Glomerular visceral epithelial cell (primary cell): ENCODE data around the gene MTG1.

ENCODE experiments used
- DNase-seq: peaks from one replicate; pipeline ENCODE4 v3.0.0-alpha.2; 2016; ENCODE audit errors: extremely low spot score

Gene MTG1

DNA sequence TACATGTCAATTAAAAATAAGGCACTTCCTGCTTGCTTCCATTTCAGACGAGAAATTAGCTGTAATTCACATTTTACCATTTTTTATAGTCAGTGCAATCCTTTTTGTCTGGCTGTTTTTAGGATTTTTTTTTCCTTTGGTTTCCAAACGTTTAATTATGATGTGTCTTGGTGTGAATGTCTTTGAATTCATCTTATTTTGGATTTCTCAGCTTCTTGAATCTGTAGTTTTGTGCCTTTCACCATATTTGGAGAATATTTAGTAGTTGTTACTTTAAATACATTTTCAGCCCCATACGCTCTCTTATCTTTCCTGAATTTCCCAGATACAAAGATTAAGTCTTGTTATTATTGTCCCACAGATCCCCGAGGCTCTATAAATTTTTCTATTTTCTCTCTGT lies 57.4 kb downstream of the MTG1 start:
- DNase-seq, result no peak

DNA sequence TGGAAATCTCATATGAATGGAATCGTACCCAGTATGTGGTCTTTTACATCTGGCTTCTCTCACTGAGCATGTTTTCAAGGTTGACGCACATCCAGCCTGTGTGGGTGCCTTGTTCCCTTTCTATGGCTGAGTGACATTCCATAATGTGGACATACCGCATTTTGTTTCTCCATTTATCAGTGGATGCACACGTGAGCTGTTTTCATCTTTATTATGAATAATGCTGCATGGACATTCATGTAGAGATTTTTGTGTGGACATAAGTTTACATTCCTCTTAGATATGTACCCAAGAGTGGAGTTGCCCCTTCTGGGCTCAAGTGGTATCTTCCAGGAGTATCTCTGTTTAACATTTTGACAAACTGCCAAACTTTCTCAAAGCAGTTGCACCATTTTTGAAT lies 58.5 kb downstream of the MTG1 start:
- DNase-seq, result no peak

DNA sequence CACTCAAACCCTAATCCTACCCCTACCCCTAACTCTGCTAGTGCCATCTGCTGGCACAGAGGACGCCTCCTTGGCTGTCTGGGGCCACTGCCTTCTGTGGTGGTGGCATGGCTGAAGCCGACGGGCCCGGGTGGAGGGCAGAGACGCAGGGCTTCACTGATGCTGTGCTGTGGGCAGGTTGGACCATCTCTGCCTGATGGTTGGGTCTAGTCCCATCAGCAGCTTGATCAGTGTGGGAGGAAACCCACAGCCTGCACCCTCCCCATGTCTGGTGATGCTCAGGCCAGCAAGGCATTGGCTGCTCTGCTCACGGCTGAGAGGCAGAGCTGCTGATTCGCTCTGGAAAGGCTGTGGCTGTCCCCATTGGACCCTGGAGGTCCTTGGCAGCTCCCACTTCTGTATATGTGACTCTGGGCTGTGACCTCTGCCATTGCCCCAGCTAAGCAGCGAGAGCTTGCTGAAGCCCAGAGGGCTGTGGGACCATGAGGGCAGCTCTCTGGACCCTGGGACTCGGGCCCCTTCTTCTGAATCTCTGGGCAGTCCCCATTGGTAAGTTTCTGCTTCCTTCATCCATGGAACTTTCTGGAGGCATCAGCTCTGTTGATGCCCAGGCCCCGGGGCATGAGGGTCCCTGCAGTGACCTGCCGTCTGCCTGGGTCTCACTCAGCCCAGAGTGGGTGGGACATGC lies 59.7 kb downstream of the MTG1 start, which contains the start of gene SCART1:
Gene SCART1 (plus strand): TSS at position 430 of the 688 bp plus-strand sequence. CDS start 53 bp downstream, at position 483.
- no peak for DNase-seq

DNA sequence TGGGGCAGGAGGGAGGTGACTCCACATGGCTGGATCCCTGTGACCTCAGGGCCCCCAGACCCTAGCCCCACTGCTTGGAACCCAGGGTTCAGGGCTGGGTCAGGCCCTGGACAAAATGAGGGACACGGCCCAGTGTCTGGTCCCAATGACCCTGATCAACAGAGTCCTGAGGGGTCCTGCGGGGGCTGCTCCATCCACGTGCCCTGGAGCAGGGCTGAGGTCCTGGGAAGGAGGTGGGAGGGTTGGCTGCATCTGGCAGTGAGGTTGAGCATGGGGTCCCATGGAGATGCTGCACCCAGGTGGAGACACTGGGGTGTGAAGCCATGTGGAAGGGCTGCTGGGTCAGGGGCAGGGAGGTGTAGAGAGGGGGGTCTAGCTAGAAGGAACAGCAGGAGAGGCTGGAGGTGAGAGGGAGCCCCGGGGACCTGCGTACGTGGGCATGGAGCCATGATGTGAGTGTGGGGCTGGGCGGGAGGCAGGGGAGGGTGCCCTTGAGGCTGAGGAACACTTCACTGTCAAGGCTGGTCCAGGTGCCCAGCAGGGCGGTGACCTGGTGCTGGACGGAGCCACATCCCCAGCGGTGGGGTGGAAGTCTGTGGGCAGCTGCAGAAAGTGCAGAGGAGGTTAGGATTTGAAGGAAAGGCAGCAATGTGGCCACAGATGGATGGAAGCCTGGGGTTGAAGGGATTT lies 60.4 kb downstream of the MTG1 start:
- no peak for DNase-seq

DNA sequence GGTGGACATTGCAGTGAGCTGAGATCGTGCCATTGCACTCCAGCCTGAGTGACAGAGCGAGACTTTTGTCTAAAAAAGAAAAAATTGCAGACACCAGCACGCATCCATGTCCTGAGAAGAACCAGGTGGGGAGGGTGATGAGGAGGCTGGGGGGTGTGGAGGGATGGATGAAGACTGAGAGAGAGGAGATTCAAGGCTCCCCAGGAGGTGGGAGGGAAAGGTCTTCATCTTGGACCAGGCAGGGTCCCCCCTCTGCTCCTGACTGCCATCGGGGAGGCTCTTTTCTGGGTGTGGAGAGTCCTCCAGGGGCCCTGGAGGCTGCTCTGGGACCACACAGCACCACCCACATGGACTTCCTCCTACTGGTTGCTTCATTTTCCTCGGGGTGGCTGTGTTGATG lies 61.2 kb downstream of the MTG1 start:
- no peak for DNase-seq

DNA sequence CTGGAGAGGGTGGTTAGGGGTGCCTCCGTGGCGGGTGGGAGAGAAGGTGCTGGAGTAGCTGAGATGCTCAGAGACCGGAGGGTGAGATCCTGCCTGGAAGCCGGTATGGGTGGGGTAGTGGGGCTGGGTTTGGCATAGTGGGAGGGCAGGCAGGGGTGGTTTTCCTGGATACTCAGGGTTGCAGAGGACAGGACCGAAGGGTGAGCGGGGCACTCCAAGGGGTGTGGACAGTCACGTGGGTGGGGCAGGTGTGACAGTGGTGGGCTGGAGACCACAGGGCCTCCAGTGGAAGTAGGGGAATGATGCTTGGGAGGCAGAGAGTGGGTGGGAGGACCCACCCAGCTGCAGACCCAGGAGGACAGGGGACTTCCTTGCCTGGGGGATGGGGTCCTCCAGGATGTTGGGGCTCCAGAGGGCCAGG lies 61.7 kb downstream of the MTG1 start:
- no peak for DNase-seq

DNA sequence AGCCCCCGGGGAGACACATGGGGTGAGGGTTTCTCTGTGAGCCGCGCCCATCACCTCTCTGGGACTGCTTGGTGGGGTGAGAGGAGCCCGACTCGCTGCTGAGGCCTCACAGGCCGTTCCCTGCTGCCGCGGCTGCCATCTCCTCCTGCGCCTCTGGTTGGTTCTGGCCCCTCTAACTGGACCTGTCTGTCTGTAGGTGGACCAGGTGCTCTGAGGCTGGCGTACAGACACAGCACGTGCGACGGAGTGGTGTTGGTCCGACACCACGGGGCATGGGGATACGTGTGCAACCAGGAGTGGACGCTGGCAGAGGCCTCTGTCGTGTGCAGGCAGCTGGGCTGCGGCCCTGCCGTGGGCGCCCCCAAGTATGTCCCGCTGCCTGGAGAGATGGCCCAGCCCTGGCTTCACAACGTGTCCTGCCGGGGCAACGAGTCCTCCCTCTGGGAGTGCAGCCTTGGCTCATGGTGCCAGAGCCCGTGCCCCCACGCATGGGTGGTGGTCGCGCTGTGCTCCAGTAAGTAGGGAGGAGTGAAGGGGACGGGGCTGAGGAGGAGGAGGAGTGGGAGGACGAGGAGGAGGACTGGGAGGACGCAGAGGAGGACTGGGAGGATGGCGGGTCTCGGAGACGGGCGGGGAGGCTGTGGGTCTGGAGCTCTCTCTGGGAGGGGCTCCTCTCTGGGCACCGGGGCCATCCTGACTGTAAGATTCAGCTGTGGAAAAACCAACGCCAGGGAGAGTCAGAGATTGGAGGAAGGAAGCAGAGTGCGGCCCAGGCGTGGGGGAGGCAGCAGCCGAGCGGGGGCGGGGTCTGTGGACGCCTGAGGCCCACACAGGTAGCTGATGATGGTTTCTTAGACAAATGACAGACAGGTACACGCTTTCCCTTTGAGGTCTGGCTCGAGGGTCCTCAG lies 62.3 kb downstream of the MTG1 start:
- no peak for DNase-seq

DNA sequence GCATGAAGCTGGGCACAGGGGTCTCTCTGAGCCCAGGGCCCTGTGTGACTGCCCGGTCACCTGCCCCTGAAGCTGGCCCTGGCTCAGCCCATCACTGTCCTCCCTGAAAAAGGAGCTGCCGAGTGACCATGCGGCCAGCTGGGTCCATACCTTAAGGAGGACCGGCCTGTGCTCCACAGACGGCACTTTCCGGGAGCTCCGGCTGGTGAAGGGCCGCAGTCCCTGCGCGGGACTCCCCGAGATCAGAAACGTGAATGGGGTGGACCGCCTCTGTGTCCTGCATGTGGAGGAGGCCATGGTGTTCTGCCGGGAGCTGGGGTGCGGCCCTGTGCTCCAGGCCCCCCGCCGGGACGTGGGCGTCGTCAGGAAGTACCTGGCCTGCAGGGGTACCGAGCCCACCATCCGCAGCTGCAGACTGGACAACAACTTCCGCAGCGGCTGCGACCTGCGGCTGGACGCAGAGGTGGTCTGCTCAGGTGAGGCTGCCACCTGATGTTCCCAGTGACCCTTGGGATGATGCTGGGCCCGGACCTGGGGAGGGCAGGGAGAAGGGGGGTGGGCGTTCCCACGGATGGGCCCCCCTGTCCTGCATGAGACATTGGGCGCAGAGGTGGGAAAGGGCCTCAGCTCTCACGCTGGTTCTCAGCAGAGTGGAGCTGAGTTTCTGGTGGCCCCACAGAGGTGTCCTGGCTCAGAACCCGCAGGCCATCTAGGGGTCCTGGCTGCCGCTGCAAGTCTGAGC lies 63.3 kb downstream of the MTG1 start:
- DNase-seq, result no peak

DNA sequence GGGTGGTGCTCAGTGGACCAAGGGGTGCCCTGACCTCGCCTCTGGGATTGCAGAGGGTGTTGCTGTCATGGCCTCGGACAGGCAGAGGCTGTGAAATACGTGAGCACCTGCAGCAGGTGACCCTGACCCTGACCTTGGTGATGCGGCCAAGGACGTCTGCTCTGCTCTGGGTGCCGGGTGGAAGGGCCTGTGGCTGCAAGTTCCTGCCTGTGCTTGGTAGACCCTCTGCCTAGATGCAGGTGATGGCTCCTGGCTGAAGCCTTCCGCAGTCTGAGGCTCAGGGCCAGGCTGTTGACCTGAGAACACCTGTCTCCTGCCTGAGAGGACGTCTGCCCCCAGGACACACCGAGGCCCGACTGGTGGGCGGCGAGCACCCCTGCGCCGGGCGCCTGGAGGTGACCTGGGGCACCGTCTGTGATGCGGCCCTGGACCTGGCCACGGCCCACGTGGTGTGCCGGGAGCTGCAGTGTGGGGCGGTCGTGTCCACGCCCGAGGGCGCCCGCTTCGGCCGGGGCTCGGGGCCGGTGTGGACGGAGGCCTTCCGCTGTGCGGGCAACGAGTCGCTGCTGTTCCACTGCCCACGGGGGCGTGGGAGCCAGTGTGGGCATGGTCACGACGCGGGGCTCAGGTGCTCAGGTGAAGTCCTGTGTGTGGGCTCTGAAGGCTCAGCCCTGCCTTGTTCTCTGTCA lies 64.2 kb downstream of the MTG1 start:
- DNase-seq, result no peak

DNA sequence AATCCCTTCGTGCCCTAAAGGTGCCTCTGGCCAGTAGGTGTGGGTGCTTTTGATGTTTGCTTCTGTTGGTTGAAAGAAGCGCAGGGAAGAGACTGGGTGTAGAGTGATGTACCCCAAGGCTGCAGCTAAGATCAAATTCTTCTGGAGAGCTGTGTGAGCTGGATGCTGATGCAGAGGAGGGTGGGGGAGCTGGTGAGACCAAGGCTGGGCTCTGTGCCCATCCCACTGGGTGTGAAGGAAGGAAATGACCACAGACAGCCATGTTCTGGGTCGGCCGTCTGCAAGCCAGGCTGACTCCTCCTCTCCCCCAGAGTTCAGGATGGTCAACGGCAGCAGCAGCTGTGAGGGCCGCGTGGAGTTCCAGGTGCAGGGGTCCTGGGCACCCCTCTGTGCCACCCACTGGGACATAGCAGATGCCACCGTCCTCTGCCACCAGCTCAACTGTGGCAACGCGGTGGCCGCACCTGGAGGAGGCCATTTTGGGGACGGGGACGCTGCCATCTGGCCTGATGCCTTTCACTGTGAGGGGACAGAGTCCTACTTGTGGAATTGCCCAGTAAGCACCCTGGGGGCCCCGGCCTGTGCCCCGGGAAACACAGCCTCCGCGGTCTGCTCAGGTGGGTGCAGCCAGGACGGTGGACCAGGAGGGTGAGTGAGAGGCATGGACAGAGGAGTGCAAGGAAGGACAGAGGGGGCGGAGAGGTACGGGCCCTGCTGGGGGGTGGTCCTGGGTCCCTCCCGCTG lies 64.9 kb downstream of the MTG1 start:
- DNase-seq, result no peak

DNA sequence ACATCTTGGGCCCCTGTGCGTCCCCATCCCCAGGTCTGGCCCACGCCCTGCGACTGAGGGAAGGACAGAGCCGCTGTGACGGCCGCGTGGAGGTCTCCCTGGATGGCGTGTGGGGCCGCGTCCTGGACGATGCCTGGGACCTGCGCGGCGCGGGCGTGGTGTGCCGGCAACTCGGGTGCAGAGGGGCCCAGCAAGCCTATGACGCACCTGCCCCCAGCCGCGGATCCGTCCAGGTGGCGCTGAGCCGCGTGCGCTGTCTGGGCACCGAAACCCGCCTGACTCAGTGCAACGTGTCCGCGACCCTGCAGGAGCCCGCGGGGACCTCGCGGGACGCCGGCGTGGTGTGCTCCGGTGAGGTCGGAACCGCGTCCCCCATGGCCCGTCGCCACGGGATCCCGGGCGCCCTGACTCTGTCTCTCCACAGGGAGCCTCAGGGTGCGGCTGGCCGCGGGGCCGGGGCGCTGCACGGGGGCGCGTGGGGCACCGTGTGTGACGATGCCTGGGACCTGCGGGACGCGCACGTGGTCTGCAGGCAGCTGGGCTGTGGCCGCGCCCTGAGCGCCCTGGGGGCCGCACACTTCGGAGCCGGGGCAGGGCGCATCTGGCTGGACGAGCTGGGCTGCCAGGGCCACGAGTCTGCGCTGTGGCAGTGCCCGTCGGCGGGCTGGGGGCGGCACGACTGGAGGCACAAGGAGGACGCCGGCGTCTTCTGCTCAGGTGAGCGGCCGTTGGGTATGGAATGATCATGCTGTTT lies 65.7 kb downstream of the MTG1 start:
- DNase-seq, result no peak

DNA sequence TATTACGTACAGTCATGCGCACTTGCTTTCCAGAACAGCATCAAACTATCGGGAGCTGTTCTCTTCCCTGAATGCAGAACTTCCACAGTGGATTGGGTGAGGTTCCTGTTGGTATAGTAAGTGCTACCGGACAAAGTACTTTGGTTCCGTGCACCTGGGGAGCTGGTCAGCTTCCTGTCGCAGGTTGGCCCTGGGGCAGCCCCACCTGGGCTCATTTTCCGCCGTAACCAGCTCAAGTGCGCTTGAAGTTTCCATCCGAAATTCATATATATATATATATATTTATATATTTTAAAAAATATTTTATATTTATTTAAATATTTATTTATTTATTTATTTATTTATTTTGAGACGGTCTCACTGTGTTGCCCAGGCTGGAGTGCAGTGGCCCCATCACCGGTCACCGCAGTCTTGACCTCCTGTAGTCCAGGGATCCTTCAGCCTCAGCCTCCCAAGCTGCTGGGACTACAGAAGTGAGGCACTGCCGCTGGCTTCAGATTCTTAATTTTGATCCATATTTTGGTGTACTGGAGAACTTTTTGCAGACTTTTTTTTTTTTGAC lies 66.3 kb downstream of the MTG1 start:
- DNase-seq, result no peak

DNA sequence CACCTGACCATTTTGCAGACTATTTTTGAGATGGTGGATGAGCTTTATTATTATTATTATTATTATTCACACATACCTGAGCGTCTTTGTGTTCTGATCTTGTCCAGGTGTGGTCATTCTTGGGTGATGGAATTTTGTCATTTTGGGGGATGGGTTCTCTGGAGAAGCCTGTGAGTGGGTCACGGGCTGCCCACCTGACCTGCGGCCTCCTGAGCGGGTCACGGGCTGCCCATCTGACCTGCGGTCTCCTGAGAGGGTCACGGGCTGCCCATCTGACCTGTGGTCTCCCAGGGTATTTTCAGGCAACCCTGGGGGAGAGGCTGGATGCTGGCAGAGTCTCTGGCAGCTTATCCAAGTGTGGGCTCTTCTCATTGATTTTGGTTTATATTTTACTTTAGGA lies 67.1 kb downstream of the MTG1 start:
- no peak for DNase-seq

DNA sequence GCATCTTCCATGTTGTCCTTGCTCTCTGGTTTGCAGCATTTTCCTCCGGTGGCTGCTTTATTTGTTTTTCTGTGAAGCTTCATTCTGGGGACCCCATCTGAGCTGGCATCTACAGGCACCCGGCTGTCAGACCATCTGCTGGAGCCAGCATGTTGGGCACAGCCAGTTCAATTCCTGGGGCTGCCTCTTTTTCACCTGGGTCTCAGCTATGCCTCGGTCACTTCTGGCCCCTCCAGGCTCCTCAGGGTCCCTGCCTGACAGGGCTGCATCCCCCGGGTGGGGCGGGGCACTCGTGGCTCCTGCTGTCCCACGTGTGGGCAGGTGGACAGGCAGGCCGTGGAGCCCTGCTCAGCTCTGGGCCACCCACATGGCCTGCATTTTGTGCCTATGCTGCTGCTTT lies 67.9 kb downstream of the MTG1 start:
- DNase-seq, result no peak

DNA sequence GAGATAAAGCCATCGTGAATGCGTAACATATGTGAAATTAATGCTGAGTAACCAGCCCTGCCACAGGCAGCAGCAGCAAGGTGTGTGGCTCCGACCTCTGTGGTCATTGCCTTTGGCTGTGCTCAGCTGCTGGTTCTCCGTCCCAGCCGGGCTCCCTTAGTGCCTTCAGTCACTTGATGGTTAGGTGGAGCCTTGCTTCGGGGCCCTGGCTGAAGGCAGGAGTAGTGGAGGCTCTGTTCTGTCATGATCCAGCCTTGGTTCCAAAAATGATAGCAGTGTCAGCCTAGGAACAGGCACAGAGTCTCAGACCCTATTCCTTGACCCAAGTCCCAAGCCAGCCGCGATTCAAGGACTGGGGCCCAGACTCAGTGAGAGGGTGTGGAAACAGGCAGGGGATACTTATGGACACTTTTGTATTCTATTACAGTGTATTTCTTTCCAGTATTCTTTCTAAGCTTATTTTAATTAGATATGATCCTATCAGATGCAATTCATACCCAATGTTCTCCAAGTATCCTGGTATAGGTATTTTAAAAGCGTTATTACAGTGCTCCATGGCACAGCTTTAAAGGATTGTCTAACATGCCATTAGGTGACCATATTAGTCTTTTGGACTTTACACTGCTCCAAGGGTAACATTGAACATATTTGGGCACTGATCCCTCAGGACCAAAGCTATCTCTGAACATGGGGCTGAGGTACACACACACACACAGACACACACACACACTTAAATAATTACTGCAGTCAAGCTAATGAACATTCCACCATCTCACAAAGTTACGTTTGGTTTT lies 68.8 kb downstream of the MTG1 start:
- DNase-seq, result no peak

DNA sequence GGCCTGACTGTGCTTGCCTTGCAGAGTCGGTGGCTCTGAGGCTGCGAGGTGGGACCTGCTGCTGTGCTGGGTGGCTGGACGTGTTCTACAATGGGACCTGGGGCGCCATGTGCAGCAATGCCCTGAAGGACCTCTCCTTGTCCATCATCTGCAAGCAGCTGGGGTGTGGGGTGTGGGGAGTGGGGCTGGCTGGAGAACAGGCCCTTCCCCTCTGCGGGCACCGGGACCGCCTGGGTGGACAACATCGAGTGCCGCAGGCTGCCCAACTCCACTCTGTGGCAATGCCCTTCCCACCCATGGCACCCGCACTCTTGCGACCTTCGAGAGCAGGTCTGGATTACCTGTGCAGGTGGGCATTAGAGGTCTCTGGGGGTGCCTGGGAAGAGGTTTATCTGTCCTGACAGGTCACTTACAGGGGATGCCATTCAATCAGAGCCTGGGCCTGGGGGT lies 70.7 kb downstream of the MTG1 start:
- DNase-seq, result no peak

DNA sequence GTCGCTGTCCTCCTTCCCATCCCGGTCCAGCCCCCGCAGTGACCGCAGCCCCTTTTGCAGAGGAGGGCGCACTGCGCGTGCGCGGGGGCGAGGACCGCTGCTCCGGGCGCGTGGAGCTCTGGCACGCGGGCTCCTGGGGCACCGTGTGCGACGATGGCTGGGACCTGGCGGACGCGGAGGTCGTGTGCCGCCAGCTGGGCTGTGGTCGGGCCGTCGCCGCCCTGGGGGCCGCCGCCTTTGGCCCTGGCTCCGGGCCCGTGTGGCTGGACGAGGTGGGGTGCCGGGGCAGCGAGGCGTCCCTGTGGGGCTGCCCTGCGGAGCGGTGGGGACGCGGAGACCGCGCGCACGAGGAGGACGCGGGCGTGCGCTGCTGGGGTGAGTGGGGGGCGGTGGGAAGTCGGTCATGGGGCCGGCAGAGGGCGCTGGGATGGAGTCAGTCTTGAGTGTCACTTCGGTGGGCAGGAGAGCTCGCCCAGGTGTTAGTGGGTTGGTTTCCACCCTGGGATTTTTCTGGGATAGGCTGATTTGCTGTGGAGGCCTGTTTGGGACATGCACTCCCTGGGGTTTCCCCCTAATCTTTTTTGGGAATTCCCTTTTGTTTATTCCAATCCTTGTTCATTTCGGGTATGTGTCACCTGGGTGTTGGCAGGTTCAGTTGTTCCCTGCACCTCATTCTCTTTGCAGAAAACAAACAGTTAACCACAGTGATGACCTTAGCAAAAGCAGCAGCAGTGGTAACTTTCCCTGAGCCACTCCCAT lies 71.4 kb downstream of the MTG1 start:
- no peak for DNase-seq
